HG03280 (cell line): ENCODE measurements around the gene FAM53B.

ENCODE experiments used
- ATAC-seq: cut with Tn5 transposase; IDR thresholded peaks from one replicate; pipeline ENCODE4 v1.9.1; 2021; ENCODE audit warnings: mild to moderate bottlenecking, moderate library complexity; ENCODE audit not compliant: unreplicated experiment

FAM53B gene

GRCh38 chr10:124681626-124682552 lies 62.3 kb downstream of the FAM53B start:
- no peak for ATAC-seq

- no peak for ATAC-seq
Observed at GRCh38 chr10:124681091-124681490, 63.1 kb downstream of the FAM53B start.

- ATAC-seq = no peak
Observed at GRCh38 chr10:124680675-124681074, 63.5 kb downstream of the FAM53B start.

- ATAC-seq = no peak
Observed at GRCh38 chr10:124679401-124679800, 64.8 kb downstream of the FAM53B start.

GRCh38 chr10:124678557-124679240 lies 65.5 kb downstream of the FAM53B start:
- no peak for ATAC-seq

- no peak for ATAC-seq
Observed at GRCh38 chr10:124677749-124678556, 66.2 kb downstream of the FAM53B start.

GRCh38 chr10:124677293-124677699 lies 66.9 kb downstream of the FAM53B start:
- ATAC-seq = no peak

- ATAC-seq = no peak
Observed at GRCh38 chr10:124676416-124677062, 67.6 kb downstream of the FAM53B start.

- ATAC-seq = no peak
Observed at GRCh38 chr10:124675824-124676223, 68.4 kb downstream of the FAM53B start.

- ATAC-seq = no peak
Observed at GRCh38 chr10:124675261-124675660, 68.9 kb downstream of the FAM53B start.

GRCh38 chr10:124674768-124675222 lies 69.4 kb downstream of the FAM53B start:
- no peak for ATAC-seq

- no peak for ATAC-seq
Observed at GRCh38 chr10:124672181-124672638, 72.0 kb downstream of the FAM53B start.

GRCh38 chr10:124671486-124672075 lies 72.6 kb downstream of the FAM53B start:
- ATAC-seq = no peak

- no peak for ATAC-seq
Observed at GRCh38 chr10:124670849-124671248, 73.3 kb downstream of the FAM53B start.

GRCh38 chr10:124669824-124670654 lies 74.1 kb downstream of the FAM53B start:
- ATAC-seq = no peak

GRCh38 chr10:124669141-124669823 lies 74.9 kb downstream of the FAM53B start:
- no peak for ATAC-seq

- no peak for ATAC-seq
Observed at GRCh38 chr10:124668517-124669051, 75.6 kb downstream of the FAM53B start.
